Cortex of kidney (tissue), 1 donor: ENCODE data around the gene ASXL1.

ENCODE experiments used
- DNase-seq: peaks from one replicate; lab custom pipeline; 2025; lab: John Stamatoyannopoulos, UW

ASXL1 gene

DNA sequence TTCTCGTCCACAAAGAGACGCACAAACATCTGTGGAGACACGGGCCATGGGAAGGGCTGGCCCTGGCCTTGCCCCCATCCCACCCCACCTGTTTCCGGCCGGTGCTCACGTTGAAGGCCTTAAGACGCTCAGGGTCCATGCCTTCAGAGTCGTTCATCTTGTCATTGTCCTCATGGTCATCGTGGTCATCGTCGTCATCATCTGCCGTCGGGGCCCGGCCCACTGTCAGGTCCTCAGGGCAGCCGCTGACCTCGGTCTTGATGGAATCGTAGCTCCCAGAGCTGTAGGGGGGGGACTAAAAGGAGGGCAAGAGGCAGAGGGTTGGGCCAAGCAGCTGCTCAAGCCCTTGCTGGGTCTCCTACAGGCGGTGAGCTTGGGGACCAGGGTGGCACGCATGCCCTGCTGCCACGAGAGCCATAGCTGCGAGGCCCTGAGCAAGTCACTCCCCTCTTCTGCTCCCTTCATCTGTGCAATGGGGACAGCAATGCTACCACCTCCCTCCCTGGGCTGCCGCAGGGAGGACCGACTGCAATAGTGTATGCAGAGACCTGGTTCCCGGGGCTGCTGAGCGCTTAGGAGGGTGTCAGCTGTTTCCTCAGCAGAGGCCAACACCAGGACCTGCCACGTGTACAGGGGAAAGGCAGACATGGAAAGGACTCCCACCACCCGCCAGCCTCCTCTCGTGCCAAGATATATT, 95.5 kb downstream of the ASXL1 start:
- no peak for DNase-seq

DNA sequence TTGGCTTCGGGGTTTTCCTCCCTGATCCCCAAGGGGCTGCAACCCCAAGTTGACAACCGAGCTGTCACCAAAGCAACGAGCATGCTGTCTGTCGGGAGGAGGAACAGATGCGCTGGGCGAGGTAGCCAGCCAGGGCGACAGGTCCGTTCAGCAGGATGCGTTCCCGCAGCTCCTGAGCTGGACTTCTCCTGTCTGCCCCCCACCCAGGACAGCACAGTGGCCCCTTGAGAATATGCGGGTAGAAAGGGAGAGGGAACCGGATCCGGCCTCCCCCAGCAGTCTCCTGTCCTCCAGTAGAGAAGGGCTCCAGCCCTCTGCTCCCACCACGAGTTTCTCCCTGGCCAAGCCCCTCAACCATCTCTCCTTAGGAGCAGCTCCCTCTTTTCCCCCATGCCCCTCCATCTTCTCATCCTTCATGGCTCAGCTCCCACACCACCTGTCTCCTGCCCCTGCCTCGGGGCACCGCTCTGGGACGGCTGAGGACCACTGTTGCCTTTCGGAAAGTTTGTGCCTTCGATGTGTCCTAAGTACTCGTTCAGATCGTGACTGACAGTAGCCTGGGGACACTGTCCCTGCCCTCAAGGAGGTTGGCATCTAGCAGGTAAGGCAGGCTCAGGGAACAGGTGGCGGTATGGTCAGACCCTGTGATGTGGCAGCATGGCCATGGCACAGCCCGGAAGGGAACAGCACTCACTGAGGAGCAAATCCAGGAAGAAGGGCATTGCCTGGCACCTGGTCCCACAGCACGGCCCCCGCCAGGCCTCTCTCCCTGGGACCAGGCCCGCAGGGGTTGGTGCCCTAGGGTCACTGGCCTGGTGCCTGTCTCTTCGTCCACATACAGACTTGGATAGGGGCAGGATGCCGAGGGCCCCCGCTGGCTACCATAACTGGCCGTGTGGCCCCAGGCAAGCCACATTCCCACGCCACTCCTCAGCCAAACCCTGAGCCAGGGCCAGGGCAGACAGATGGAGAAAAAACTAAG, 96.3 kb downstream of the ASXL1 start:
- DNase-seq = no peak

- DNase-seq = no peak
These were observed 97.2 kb downstream of the ASXL1 start for GRCh38 chr20:32455171-32455900.

GRCh38 chr20:32455901-32456701, 98.0 kb downstream of the ASXL1 start:
- no peak for DNase-seq

DNA sequence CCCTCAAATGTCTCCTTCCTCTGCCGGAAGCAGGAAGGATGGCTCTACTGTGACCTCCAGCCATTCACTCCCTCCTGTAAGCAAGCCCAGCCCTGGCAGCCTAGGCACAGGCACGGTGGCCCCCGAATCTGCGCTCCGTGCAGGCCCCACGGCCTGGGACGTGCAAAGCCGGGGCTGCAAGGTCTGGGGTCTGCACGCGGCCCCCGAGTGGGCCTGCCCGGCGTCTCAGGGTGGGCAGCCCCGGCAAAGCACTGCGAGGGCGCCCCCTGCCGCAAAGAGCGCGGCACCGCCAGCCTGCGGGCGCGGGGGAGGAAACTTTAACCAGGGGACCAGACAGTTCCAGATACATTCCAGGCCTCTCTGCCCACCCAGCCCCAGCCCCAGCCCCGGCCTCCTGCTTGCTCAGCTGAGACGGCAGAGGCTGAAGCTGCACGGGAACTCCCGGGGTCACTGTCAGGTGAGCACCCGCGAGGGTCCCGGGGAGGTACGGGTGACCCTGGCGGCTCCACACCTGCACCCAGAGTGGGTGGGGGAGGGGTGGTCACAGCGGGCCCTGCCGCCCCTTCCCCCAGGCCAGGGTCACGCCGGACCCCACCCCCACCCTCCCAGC, 98.8 kb downstream of the ASXL1 start:
- no peak for DNase-seq

DNA sequence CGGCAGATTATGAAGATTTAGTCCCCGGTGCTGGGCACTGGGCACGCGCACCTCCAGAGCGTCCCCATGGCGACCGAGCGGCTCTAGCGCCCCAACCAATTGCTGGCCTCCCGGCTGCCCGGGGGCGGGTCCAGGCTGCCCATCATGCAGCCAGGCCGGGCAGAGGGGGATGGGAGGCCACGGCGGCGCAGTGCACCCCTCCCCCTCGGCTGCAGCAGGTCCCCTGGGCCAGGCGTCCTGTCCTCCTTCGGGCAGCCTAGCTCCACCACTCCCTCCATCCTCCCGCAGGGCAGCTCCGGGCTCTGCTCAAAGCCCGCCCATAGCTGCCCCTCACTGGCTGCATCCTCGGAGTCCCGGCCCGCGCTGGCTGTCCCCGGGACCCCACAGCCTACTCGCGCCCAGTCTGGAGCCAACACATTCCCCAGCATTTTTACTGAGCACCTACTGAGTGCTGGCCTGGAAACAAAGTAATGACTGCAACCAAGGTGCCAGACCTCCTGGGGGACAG, 99.4 kb downstream of the ASXL1 start:
- peak; percentile 21 for DNase-seq

DNA sequence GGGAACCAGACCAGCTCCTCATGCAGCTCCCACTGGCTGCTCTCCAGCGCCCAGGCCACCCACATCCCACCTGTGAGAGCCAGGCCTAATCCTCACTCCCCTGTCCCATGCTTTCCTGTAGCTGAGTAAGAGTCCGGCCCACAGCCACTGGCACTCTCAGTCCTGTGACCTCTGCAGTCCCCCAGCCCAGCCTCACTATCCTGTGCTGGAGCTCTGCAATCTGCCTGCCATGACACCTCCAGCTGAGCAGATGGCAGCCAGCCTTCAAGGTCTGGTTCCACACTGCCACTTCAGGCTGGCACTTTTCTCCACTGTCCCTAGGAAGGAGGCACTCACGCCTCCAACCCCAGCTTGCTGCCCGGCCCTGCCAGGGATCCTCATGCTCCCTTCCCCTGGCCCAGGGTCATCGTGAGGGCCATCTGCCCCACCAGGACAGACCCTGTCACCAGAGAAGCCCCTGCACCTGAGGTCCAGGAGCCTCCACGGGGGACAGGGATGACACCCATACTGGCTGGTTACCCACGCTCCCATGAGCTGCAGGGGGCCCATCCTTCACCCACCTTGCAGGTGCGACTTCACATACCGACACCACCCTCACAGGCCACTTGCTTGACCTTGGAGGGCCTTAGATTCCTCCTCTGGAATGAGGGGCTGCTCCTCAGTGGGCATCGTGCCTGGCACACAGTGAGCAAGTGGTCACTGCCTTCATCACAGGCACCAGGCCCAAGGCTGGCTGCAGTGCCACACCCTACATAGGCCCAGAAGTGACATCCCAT, 100.1 kb downstream of the ASXL1 start:
- no peak for DNase-seq

DNA sequence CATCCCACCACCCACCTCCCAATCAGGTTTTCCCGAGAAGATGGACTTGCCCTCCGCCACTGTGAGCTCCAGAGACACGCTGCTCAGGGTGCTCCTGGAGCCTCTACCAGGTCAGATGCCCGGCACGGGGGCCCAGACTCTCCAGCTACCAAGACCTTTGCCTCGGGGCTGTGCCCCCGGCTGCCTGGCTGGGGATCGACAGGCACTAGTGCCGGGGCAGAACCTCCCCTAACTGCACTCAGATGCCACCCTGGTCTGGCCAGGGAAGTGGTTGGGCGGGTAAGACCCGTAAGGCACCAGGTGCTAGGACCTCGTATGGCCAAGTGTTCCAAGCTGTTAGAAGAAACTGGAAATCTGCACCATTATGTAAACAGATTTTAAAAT, 100.7 kb downstream of the ASXL1 start:
- no peak for DNase-seq

DNA sequence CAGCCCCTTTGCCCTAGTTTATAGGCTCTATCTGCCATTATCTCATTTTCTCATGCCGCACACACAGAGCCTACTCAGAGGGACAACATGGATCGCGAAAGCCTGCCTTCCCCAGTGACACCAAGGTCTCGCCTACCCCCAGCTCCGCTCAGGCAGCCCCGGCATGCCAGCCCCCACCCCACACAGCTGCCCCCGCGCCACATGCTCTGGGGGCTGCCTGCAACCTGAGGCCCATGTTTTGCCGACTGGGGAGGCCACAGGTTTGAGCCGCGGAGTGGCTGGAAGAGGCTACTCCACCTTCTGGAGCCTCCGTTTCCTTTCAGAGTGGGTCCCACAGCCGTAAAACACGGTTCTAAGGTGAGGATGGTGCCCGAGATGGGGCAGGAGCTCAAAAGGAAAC, 102.1 kb downstream of the ASXL1 start:
- DNase-seq = no peak

GRCh38 chr20:32460683-32461320, 102.7 kb downstream of the ASXL1 start:
- DNase-seq = no peak

DNA sequence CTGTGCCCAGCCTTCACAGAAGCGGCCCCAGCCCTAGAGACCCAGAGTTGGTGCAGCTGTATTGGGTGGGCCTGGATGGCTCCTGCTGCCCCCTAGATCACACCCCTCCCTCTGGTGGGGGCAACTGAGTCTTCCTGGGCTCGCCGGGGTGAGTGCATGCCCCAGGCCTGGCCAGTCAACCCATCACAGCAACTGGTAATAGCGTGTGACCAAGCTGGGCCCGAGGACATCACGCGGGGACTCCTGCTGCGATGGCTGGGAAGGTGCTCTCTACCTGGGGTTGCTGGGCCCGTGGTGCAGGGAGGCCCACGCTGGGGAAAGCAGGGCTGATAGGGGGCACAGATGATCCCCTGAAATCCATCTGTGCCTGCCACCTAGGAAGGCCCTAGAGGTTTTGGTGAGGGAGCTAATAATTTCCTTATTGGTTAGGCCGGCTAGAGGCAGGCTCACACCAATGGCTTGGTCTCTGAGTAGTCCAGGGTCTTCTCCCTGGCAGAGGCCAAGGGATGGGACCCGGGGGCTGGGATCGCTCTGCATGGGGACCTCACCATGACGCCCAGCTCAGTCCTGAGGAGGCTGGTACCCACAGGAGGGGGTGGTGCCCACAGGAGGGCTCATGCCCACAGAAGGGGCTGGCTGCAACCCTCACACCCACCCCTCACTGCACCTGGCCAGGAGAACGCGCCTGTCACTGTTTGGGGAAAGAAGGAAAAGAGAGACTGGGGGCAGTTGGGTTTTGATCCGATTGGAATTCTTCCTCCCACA, 103.9 kb downstream of the ASXL1 start:
- no peak for DNase-seq

DNA sequence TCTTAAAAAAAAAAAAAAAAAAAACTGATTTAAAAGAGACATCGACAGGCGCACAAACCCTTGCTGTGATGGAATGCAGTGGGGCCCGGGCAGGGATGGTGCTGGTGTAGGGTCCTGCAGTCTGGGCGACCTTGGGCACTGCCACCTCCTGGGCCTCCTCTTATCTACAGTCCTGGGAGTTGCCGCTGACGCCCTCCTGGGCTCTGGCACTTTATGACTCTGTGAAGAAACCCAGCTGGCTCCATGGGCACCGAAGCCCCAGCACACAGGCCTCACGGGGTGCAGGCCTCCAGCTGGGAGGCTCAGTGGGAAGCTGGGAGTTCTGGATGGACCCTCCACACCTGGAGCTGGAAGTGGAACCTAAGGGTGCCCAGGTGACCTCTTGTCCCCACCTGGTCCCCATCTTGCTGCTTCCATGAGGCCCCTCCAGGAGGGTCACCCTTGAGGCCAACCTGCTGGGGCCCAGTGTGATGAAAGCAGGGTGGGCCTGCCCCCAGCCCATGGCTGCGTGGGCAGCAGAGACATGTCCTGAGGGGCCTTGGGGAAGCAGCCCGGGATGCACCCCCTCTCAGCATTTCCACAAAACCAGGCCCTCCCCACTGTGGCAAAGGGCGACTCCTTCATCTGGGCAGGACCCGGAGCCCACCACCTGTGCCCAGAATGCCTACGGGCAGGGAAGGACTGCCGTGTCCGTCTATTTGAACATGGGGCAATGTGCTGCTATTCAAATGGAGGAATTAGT, 104.9 kb downstream of the ASXL1 start:
- no peak for DNase-seq

DNA sequence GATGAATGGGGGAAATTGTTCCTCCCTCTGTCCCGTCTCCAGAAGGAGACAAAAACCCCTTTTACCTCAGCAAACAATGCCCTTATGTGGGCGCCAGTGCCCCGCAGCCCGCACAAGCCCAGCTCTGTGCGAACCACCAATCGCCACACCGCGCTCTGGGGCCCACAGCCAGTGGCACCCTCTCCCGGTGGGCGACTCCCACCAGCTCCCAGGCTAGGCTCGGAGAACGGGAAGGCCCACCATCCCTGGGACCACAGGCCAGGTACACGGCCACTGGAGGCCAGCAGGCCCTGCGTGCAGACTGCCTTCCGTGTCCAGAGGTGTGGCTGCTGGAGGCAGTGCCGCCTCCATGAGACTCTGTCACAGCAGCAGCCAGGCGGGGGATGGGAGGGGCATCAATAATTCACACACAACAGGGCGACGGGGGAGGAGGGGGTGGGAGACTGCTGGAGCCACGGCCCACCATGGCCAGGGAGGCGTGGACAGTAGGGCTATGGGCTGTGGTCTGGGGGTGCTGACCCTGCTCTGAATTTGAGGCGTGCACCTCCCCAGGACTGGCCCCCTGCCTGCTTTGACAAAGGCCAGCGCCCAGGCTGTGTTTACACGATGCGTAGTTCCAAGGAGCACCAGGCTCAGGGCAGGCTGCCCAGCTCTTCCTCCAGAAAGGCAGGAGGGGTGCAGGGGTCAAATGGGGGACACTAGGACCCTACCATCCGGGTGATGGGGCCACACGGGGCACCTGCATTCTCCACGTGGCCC, 105.7 kb downstream of the ASXL1 start:
- DNase-seq = no peak

GRCh38 chr20:32464401-32465091, 106.4 kb downstream of the ASXL1 start:
- DNase-seq = no peak

DNA sequence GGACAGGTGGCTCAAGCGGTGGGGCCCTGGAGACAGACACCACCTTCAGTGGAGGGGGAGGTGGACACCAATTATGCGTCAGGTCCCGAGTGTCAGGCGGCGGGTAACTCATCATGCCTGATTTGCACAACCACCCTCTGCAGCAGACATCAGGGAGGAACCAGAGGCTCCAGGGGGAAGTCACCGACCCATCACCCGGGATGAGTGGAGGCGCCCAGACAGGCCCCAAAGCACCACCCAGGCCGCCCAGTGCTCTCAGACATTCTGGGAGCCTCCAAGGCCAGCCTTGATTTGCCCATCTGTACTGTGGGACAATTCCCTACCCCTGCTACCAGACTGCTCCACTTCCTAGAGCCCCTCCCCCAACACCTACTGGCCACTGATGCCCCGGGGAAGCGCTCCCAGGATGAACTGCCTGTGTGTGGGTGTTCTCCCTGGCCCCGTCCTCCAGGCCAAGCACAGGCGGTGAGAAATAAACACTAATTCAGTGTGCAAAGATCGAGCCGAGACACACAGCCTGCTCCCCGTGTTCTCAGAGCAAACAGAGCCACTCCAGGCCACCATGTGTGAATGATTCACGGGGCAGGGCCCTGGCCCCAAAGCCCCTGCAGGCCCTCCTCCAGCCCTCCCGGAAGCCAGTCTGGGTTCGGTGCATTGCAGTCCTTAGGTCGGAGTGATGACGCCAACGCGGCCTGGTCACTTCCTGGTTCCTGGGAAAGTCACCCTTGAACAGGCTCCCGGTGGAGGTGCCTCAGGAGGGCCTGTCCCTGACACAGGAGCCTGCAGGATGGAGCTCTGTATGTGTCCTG, 107.2 kb downstream of the ASXL1 start:
- DNase-seq = no peak
